ENCODE results near the gene SERPINA4. TPM values are rescaled to one million over a fixed set of nuclear protein-coding genes. Genes with fewer than 3 reads are reported as not detected.

SERPINA4 gene
- total RNA-seq, 2 donors from 2014 or later = not detected

DNA sequence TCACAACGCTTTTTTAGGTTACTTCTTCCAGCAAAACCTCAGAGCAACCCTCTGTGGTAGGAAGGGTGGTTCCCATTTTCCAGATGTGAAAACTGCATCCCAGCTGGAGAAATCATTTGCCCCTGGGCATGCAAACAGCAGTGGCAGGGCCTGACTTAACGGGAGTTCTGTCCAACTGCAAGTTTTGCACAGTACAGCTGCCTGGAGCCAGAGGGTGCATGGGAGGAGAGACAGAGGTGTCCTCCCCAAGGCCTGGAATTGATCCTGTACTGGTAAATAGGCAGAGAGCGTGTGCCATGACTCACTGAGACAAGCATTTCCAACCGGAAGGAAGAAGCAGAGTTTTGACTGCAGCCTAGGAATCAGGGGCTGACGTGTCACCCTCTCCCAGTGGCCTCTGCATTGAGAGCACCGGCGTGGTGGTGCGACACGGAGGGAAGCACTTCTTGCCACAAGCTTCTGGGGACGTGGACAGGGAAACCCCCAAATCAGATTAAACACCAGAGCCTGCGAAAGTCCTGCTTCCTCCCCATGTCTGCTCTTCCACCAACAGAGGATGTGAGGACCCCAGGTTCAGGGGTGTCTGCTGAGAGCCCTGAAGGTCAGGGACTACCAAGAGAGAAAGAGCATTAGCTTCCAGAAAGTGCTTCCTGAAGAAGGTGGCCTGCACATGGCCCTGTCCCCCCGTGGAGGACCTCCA is 19.0 kb upstream of the SERPINA4 start:
- H3K27me3 ChIP-seq (ENCODE audit: control insufficient read depth, insufficient read depth, low read length, poor library complexity, severe bottlenecking) = no peaks in the 10 kb centered on the region
- WGBS, 2 experiments (ENCODE audit: insufficient coverage in 1 of 2, insufficient read length in 1 of 2) = 91 to 100% methylated on average over 5 to 12 of the region's 12 CpGs
- Mint-ChIP-seq H3K4me3 (no peak overlapping the region), H3K4me1 (peaks cover 8% of the 10 kb centered on the region), H3K27ac (no peak overlapping the region), H3K36me3 (ENCODE audit: low read depth) (no peaks in the 10 kb centered on the region), H3K27me3 (ENCODE audit: insufficient read depth) (peaks cover 8% of the 10 kb centered on the region), H3K9me3 (no peaks in the 10 kb centered on the region)
- H3K9me3 ChIP-seq (ENCODE audit: control insufficient read depth, low read length) = no peaks in the 10 kb centered on the region
- no peak overlapping the region for H3K4me3 ChIP-seq (ENCODE audit: low read length)
- no peak overlapping the region for H3K9ac ChIP-seq (ENCODE audit: extremely low read depth, low read length, poor library complexity, severe bottlenecking)
- no peak overlapping the region for H3K27ac ChIP-seq (ENCODE audit: low read depth, low read length)
- DNase-seq = no peak
- H3K4me1 ChIP-seq (ENCODE audit: control insufficient read depth, insufficient read depth, low read length) = peaks cover 3% of the 10 kb centered on the region
- TF ChIP-seq CTCF (conservative IDR thresholded peaks at IDR 0.05) = no peak
- H3K36me3 ChIP-seq (ENCODE audit: control insufficient read depth, insufficient read depth, low read length) = no peaks in the 10 kb centered on the region

GRCh38 chr14:94542811-94543440 is 18.3 kb upstream of the SERPINA4 start:
- H3K9ac ChIP-seq (ENCODE audit: extremely low read depth, low read length, poor library complexity, severe bottlenecking) = no peak overlapping the region
- H3K9me3 Mint-ChIP-seq = no peaks in the 10 kb centered on the region
- H3K4me1 ChIP-seq (ENCODE audit: control insufficient read depth, insufficient read depth, low read length) = peaks cover 3% of the 10 kb centered on the region
- no peak overlapping the region for H3K27ac ChIP-seq (ENCODE audit: low read depth, low read length)
- H3K4me1 Mint-ChIP-seq = peaks cover 8% of the 10 kb centered on the region
- H3K36me3 ChIP-seq (ENCODE audit: control insufficient read depth, insufficient read depth, low read length) = no peaks in the 10 kb centered on the region
- H3K4me3 ChIP-seq (ENCODE audit: low read length) = no peak overlapping the region
- H3K27ac Mint-ChIP-seq = no peak overlapping the region
- WGBS, 2 experiments (ENCODE audit: insufficient coverage in 1 of 2, insufficient read length in 1 of 2) = 92 to 93% methylated on average over 5 to 9 of the region's 9 CpGs
- DNase-seq = peak; percentile 38
- H3K4me3 Mint-ChIP-seq = no peak overlapping the region
- H3K27me3 Mint-ChIP-seq (ENCODE audit: insufficient read depth) = peaks cover 8% of the 10 kb centered on the region
- H3K36me3 Mint-ChIP-seq (ENCODE audit: low read depth) = no peaks in the 10 kb centered on the region
- H3K9me3 ChIP-seq (ENCODE audit: control insufficient read depth, low read length) = no peaks in the 10 kb centered on the region
- H3K27me3 ChIP-seq (ENCODE audit: control insufficient read depth, insufficient read depth, low read length, poor library complexity, severe bottlenecking) = no peaks in the 10 kb centered on the region
- no peak for TF ChIP-seq CTCF (conservative IDR thresholded peaks at IDR 0.05)

GRCh38 chr14:94543449-94544124 is 17.7 kb upstream of the SERPINA4 start:
- DNase-seq = peak; percentile 48
- no peak overlapping the region for H3K9ac ChIP-seq (ENCODE audit: extremely low read depth, low read length, poor library complexity, severe bottlenecking)
- 87 to 89% methylated on average over 13 to 15 of the region's 15 CpGs for WGBS, 2 experiments (ENCODE audit: insufficient coverage in 1 of 2, insufficient read length in 1 of 2)

More at GRCh38 chr14:94543449-94544124, 17.7 kb upstream of the SERPINA4 start:
- Histone ChIP-seq H3K9me3 (ENCODE audit: control insufficient read depth, low read length) (no peaks in the 10 kb centered on the region), H3K4me3 (ENCODE audit: low read length) (no peak overlapping the region), H3K27me3 (ENCODE audit: control insufficient read depth, insufficient read depth, low read length, poor library complexity, severe bottlenecking) (no peaks in the 10 kb centered on the region), H3K27ac (ENCODE audit: low read depth, low read length) (no peak overlapping the region), H3K36me3 (ENCODE audit: control insufficient read depth, insufficient read depth, low read length) (no peaks in the 10 kb centered on the region), H3K4me1 (ENCODE audit: control insufficient read depth, insufficient read depth, low read length) (peaks cover 3% of the 10 kb centered on the region)
- Mint-ChIP-seq H3K27me3 (ENCODE audit: insufficient read depth) (peaks cover 7% of the 10 kb centered on the region), H3K36me3 (ENCODE audit: low read depth) (no peaks in the 10 kb centered on the region), H3K4me3 (no peak overlapping the region), H3K4me1 (peaks cover 8% of the 10 kb centered on the region), H3K9me3 (no peaks in the 10 kb centered on the region), H3K27ac (no peak overlapping the region)
- peak; percentile 40 for TF ChIP-seq CTCF (conservative IDR thresholded peaks at IDR 0.05)

Measured in endodermal cell (in vitro differentiated cells).